ENCODE data around the gene TMPRSS7. TPM values are rescaled to one million over a fixed set of nuclear protein-coding genes. Genes with fewer than 3 reads are reported as not detected.

TMPRSS7 gene
- total RNA-seq, 4 donors from 2014 or later = not detected

DNA sequence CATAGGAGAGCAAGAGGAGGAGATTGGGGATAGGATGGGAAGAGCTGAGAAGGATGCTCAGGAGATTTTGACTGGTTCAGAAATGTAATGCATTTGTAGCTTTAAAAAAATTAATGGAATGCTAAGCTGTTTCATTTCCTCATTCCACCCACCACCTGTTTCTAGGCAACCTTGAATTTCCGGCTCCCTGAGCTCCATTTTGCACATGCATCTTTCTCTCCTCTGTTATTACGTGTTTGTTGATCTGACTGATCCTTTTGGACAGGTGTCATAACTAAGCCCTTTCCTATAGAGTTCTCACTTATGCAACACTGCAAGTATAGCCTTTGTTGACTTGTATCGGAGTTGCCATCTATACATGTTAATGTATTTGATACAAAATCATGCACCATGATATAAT lies 4.3 kb downstream of the TMPRSS7 start:
- TF ChIP-seq, protein P1, sequence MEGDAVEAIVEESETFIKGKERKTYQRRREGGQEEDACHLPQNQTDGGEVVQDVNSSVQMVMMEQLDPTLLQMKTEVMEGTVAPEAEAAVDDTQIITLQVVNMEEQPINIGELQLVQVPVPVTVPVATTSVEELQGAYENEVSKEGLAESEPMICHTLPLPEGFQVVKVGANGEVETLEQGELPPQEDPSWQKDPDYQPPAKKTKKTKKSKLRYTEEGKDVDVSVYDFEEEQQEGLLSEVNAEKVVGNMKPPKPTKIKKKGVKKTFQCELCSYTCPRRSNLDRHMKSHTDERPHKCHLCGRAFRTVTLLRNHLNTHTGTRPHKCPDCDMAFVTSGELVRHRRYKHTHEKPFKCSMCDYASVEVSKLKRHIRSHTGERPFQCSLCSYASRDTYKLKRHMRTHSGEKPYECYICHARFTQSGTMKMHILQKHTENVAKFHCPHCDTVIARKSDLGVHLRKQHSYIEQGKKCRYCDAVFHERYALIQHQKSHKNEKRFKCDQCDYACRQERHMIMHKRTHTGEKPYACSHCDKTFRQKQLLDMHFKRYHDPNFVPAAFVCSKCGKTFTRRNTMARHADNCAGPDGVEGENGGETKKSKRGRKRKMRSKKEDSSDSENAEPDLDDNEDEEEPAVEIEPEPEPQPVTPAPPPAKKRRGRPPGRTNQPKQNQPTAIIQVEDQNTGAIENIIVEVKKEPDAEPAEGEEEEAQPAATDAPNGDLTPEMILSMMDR (IDR thresholded peaks at IDR 0.05) = no peak
- TF ChIP-seq POLR2AphosphoS5 (IDR thresholded peaks at IDR 0.05) = no peak
- TF ChIP-seq POLR2A (IDR thresholded peaks at IDR 0.05; ENCODE audit: low read depth) = no peak
- TF ChIP-seq EP300 (IDR thresholded peaks at IDR 0.05) = no peak
- Histone ChIP-seq H3K4me1 (peaks cover 0 to 6% (median under 1%) of the 10 kb centered on the region in 4 donors), H3K4me3 (no peak overlapping the region), H3K27ac (replicated peaks in 1 of 4) (no peak overlapping the region), H3K36me3 (no peaks in the 10 kb centered on the region), H3K27me3 (no peaks in the 10 kb centered on the region), H3K9me3 (no peaks in the 10 kb centered on the region)
- intact Hi-C loops (cut with DNase I) = no loop called here
- WGBS = 65% methylated on average over 3 of the region's 3 CpGs
- DNase-seq (ENCODE audit: extremely low spot score) = peak; percentile 10

DNA sequence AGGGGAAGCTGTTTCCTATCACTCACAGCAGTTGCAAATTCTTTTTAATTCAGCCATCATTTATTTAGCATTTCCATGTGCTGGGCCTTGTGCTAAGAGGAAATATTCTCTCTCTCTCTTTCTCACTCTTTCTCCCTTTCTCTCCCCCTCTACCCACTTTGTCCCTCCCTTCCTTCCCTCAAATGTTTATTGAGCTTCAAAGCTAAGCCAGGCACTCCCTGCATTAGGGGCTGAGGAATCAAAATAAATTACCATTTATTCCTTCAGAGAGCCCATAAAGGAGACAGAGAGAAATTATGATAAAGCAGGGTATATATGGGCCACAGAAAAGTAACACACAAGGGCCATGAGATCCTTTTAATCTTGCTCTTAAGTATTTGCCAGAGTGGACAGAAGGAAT lies 6.8 kb downstream of the TMPRSS7 start:
- no peak for DNase-seq (ENCODE audit: extremely low spot score)
- no peaks in the 10 kb centered on the region for H3K9me3 ChIP-seq
- H3K4me3 ChIP-seq = no peak overlapping the region
- no peak for TF ChIP-seq POLR2AphosphoS5 (IDR thresholded peaks at IDR 0.05)
- TF ChIP-seq, protein P1 (IDR thresholded peaks at IDR 0.05) = no peak
- TF ChIP-seq POLR2A (IDR thresholded peaks at IDR 0.05; ENCODE audit: low read depth) = no peak
- TF ChIP-seq EP300 (IDR thresholded peaks at IDR 0.05) = no peak
- peaks cover 0 to 9% (median 2%) of the 10 kb centered on the region in 4 donors for H3K4me1 ChIP-seq
- intact Hi-C loops (cut with DNase I) = no loop called here
- no peaks in the 10 kb centered on the region for H3K36me3 ChIP-seq
- H3K27ac ChIP-seq (replicated peaks in 1 of 4) = no peak overlapping the region
- H3K27me3 ChIP-seq = no peaks in the 10 kb centered on the region

DNA sequence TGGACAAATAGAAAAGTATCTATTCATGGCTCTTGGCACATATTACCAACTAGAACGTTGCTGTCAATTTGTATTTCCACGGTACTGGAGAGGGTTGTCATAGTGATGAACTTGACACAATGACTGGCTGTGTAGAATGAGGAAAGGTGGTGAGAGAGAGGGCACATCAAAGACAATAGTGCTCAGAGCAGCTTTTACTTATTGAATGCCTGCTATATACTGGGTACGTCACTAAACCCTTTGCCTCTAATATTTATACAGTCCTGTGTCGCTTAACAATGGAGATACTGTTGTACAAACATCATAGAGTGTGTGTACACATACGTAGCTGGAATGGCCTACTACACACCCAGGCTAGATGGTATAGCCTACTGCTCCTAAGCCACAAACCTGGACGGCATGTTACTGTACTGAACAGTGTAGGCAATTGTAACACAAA lies 8.3 kb downstream of the TMPRSS7 start:
- H3K36me3 ChIP-seq = no peaks in the 10 kb centered on the region
- TF ChIP-seq EP300 (IDR thresholded peaks at IDR 0.05) = no peak
- TF ChIP-seq, protein P1 (IDR thresholded peaks at IDR 0.05) = no peak
- no peak for TF ChIP-seq POLR2A (IDR thresholded peaks at IDR 0.05; ENCODE audit: low read depth)
- no peak for TF ChIP-seq POLR2AphosphoS5 (IDR thresholded peaks at IDR 0.05)
- intact Hi-C loops (cut with DNase I) = no loop called here

DNA sequence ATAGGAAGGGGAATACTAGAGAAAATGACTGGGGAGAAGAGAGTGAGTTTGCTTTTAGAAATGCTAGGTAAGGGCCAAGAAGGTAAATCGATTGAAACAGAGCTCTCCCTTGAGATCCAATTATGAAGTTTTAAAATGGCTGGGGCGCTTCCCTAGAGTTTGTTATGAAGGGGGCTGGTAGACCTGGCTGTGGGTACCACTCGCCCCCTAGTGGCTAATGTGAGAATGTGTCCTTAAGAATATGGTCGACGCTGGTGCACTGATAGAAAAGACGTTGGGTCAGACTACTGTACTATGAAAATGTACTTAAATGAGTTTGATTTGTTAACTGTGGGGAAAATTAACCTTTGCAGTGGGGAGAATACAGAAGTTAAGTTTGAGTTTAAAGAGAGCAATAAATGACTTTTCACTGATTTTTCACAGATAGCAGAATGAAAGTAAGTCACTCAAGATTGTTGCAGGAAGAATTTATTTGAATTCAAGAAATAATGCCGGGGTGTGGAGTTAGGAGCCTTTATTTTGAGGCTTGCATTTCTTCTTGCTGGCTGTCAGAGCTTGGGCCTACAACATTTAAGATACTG lies 9.2 kb downstream of the TMPRSS7 start:
- Histone ChIP-seq H3K4me1 (peaks cover 0 to 9% (median 2%) of the 10 kb centered on the region in 4 donors), H3K36me3 (no peaks in the 10 kb centered on the region), H3K27ac (replicated peaks in 1 of 4) (no peak overlapping the region), H3K27me3 (no peaks in the 10 kb centered on the region), H3K9me3 (no peaks in the 10 kb centered on the region), H3K4me3 (peak overlapping the region in 3 of 4 donors; percentile 7 to 24 (median 10))
- DNase-seq (ENCODE audit: extremely low spot score) = no peak
- 7% methylated on average over 7 of the region's 7 CpGs for WGBS
- intact Hi-C loops (cut with DNase I) = no loop called here
- TF ChIP-seq, protein P1 (IDR thresholded peaks at IDR 0.05) = peak; percentile 72 to 79 (median 77)
- no peak for TF ChIP-seq EP300 (IDR thresholded peaks at IDR 0.05)

More for the DNA sequence above, 8.3 kb downstream of the TMPRSS7 start:
- Histone ChIP-seq H3K27me3 (no peaks in the 10 kb centered on the region), H3K9me3 (no peaks in the 10 kb centered on the region), H3K4me3 (no peak overlapping the region), H3K4me1 (peaks cover 0 to 9% (median 2%) of the 10 kb centered on the region in 4 donors), H3K27ac (replicated peaks in 1 of 4) (no peak overlapping the region)
- DNase-seq (ENCODE audit: extremely low spot score) = peak; percentile 31
- 74% methylated on average over 6 of the region's 6 CpGs for WGBS

DNA sequence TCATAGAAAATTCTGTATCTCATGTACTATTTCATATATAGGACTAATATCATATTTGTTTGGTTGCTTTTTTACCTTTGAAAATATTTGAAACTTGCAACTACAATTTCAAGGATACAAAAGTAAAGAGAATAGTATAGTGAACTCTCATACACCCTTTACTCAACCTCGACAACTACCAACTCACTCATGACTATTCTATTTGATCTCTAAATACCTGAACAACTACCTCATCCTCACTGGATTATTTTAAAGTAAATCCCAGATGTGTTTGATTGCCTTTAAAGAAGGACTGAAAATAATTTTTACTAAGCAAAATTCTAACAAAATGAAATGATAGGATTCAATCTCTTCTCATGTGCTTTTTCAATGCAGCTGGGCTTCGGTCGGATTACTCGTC lies 12.1 kb downstream of the TMPRSS7 start:
- intact Hi-C loops (cut with DNase I) = no loop called here
- no peaks in the 10 kb centered on the region for H3K36me3 ChIP-seq

More for the DNA sequence above, 12.1 kb downstream of the TMPRSS7 start:
- Histone ChIP-seq H3K4me3 (no peak overlapping the region), H3K27ac (replicated peaks in 1 of 4) (no peak overlapping the region), H3K9me3 (no peaks in the 10 kb centered on the region), H3K27me3 (no peaks in the 10 kb centered on the region), H3K4me1 (peaks cover 0 to 9% (median 2%) of the 10 kb centered on the region in 4 donors)
- no peak for DNase-seq (ENCODE audit: extremely low spot score)
- WGBS = 70% methylated on average over 4 of the region's 4 CpGs
- TF ChIP-seq EP300 (IDR thresholded peaks at IDR 0.05) = no peak
- TF ChIP-seq POLR2AphosphoS5 (IDR thresholded peaks at IDR 0.05) = no peak
- TF ChIP-seq POLR2A (IDR thresholded peaks at IDR 0.05; ENCODE audit: low read depth) = no peak
- TF ChIP-seq, protein P1 (IDR thresholded peaks at IDR 0.05) = no peak

Measured in esophagus muscularis mucosa (tissue), 4 donors.